Measurements from ENCODE around the gene KASH5. TPM values are rescaled to one million over a fixed set of nuclear protein-coding genes. Genes with fewer than 3 reads are reported as not detected.

Gene KASH5
- total RNA-seq, 5 donors from 2014 or later (not counting 1 experiment from before 2014, with no cell fraction given): 0.25 to 0.26 TPM; not detected in 3

DNA sequence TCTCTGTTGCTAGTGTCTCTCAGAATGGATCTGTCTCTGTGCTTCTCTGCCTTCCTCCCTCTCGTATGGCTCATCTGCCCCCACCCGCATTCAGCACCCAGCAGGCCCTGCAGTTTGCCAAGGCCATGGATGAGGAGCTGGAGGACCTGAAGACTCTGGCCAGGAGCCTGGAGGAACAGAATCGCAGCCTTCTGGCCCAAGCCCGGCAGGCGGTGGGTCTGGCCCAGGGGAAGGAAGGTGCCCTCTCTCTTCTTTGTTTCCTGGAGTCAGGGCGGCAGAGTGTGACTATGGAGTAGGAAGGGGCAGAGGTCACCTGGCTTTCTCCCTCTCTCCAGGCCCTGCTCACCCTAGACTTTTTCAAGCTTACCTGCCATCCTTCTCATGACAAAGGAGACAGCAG lies 10.9 kb downstream of the KASH5 start:
- H3K36me3 Mint-ChIP-seq: no peaks in the 10 kb centered on the region
- H3K27me3 Mint-ChIP-seq: no peaks in the 10 kb centered on the region
- ChIA-PET POLR2A (no interaction called here), CTCF (no interaction called here)
- H3K27ac Mint-ChIP-seq: peak overlapping the region; percentile 10 to 60
- peaks cover 22 to 27% (median 26%) of the 10 kb centered on the region in 3 donors for H3K4me1 Mint-ChIP-seq
- no peak overlapping the region for H3K27ac ChIP-seq (ENCODE audit: low read length)
- H3K36me3 ChIP-seq (ENCODE audit: control insufficient read depth in 2 of 2, extremely low read depth in 1 of 2, insufficient read depth in 1 of 2, low read length in 1 of 2): no peaks in the 10 kb centered on the region
- H3K9me3 ChIP-seq: no peaks in the 10 kb centered on the region
- peaks cover 0 to 13% of the 10 kb centered on the region in 2 experiments for H3K27me3 ChIP-seq (replicated peaks in 1 of 2; ENCODE audit: control insufficient read depth in 2 of 2, extremely low read depth in 1 of 2, insufficient read depth in 2 of 2, low read length in 1 of 2)
- 83% methylated on average over 3 of the region's 6 CpGs for WGBS (ENCODE audit: insufficient coverage)
- no peaks in the 10 kb centered on the region for H3K9me3 Mint-ChIP-seq
- DNase-seq: no peak
- no peak for ATAC-seq (replicated peaks in 1 of 4)
- H3K4me3 ChIP-seq (ENCODE audit: control insufficient read depth in 1 of 2, extremely low read depth in 1 of 2, low read length in 1 of 2): no peak overlapping the region
- peaks cover 19 to 24% of the 10 kb centered on the region in 2 experiments for H3K4me1 ChIP-seq (ENCODE audit: control insufficient read depth in 1 of 2, extremely low read depth in 1 of 2, insufficient read depth in 2 of 2, low read length in 2 of 2)
- H3K4me3 Mint-ChIP-seq: peak overlapping the region in 1 of 3 donors; percentile 60

DNA sequence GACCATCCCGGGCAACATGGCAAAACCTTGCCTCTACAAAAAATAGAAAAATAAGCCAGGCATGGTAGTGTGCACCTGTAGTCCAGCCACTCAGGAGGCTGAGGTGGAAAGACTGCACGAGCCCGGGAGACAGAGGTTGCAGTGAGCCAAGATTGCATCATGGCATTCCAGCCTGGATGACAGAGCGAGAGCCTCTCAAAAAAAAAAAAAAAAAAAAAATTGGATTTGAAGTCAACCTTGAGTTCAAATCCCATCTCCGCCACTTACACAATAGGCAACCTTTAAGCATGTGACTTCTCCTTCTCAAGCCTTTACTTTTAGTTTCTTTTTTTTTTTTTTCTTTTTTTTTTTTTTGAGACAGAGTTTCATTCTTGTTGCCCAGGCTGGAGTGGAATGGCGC lies 12.0 kb downstream of the KASH5 start:
- no peak for DNase-seq
- ChIA-PET CTCF (interaction anchor here in 1 of 2 donors (0.7 kb wide), 1 partner anchor 14 kb away, joined by 10 read pairs; no protein-coding TSS in a partner anchor), POLR2A (interaction anchor here in 1 of 2 donors (0.5 kb wide), 1 partner anchor 15 kb away, joined by 4 read pairs; no protein-coding TSS in a partner anchor)
- H3K36me3 ChIP-seq (ENCODE audit: control insufficient read depth in 2 of 2, extremely low read depth in 1 of 2, insufficient read depth in 1 of 2, low read length in 1 of 2): no peaks in the 10 kb centered on the region
- H3K4me1 ChIP-seq (ENCODE audit: control insufficient read depth in 1 of 2, extremely low read depth in 1 of 2, insufficient read depth in 2 of 2, low read length in 2 of 2): peaks cover 19 to 25% of the 10 kb centered on the region in 2 experiments
- H3K36me3 Mint-ChIP-seq: no peaks in the 10 kb centered on the region
- no peak for ATAC-seq (replicated peaks in 1 of 4)
- no CpG with 5 or more reads among the region's 6 CpGs for WGBS (ENCODE audit: insufficient coverage)
- H3K27ac Mint-ChIP-seq: no peak overlapping the region
- H3K4me3 ChIP-seq (ENCODE audit: control insufficient read depth in 1 of 2, extremely low read depth in 1 of 2, low read length in 1 of 2): no peak overlapping the region
- H3K27ac ChIP-seq (ENCODE audit: low read length): no peak overlapping the region
- no peaks in the 10 kb centered on the region for H3K27me3 Mint-ChIP-seq
- no peaks in the 10 kb centered on the region for H3K9me3 ChIP-seq
- peaks cover 24 to 29% (median 28%) of the 10 kb centered on the region in 3 donors for H3K4me1 Mint-ChIP-seq
- H3K9me3 Mint-ChIP-seq: no peaks in the 10 kb centered on the region
- no peak overlapping the region for H3K4me3 Mint-ChIP-seq
- peaks cover 0 to 6% of the 10 kb centered on the region in 2 experiments for H3K27me3 ChIP-seq (replicated peaks in 1 of 2; ENCODE audit: control insufficient read depth in 2 of 2, extremely low read depth in 1 of 2, insufficient read depth in 2 of 2, low read length in 1 of 2)

DNA sequence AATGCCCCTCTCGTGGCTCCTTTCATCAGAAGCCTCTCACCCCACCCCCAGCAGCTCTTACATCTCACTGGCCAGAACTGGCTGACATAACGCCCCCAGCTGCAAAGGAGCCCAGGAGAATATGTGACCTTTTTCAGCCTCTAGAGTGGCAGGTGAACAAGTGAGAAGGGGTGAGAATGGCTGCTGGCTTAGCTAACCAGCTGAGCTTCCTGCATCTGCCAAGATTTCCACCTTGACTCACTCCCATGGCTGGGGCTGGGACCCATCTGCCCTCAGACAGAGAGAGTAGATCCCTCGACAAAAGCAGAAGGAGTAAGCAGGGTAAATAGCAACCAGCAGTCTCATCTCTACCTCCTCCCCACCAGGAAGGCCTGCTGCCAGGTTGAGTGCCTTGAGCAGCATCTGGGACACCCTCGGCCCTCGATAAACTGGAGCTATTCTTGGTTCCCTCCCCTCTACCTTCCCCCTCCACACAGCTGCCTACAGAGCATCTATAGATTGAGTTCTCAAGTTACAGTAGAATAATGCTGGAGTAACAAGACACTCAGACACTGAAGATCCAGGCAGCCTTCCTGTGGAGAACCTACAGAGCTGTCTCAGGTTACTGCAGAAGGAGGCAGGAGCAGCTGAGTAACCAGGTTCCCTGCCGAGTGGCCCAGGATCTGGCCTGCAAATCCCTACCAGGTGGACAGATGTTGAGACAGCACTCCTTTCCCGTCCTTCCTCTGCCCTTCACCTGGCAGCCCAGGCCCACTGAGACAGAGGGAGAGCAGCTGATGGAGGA lies 15.5 kb downstream of the KASH5 start:
- no peak overlapping the region for H3K4me3 ChIP-seq (ENCODE audit: control insufficient read depth in 1 of 2, extremely low read depth in 1 of 2, low read length in 1 of 2)
- ChIA-PET CTCF (no interaction called here), POLR2A (no interaction called here)
- 94% methylated on average over 2 of the region's 7 CpGs for WGBS (ENCODE audit: insufficient coverage)
- Mint-ChIP-seq H3K4me3 (no peak overlapping the region), H3K4me1 (peaks cover 27 to 40% (median 32%) of the 10 kb centered on the region in 3 donors), H3K36me3 (no peaks in the 10 kb centered on the region), H3K9me3 (no peaks in the 10 kb centered on the region), H3K27ac (peak overlapping the region in 1 of 2 donors; percentile 27), H3K27me3 (no peaks in the 10 kb centered on the region)
- DNase-seq: no peak
- H3K9me3 ChIP-seq: no peaks in the 10 kb centered on the region
- H3K27me3 ChIP-seq (replicated peaks in 1 of 2; ENCODE audit: control insufficient read depth in 2 of 2, extremely low read depth in 1 of 2, insufficient read depth in 2 of 2, low read length in 1 of 2): peaks cover 0 to 5% of the 10 kb centered on the region in 2 experiments
- peak in 1 of 4 experiments; percentile 31 for ATAC-seq (replicated peaks in 1 of 4)
- H3K27ac ChIP-seq (ENCODE audit: low read length): no peak overlapping the region
- H3K4me1 ChIP-seq (ENCODE audit: control insufficient read depth in 1 of 2, extremely low read depth in 1 of 2, insufficient read depth in 2 of 2, low read length in 2 of 2): peaks cover 20 to 37% of the 10 kb centered on the region in 2 experiments
- no peaks in the 10 kb centered on the region for H3K36me3 ChIP-seq (ENCODE audit: control insufficient read depth in 2 of 2, extremely low read depth in 1 of 2, insufficient read depth in 1 of 2, low read length in 1 of 2)

DNA sequence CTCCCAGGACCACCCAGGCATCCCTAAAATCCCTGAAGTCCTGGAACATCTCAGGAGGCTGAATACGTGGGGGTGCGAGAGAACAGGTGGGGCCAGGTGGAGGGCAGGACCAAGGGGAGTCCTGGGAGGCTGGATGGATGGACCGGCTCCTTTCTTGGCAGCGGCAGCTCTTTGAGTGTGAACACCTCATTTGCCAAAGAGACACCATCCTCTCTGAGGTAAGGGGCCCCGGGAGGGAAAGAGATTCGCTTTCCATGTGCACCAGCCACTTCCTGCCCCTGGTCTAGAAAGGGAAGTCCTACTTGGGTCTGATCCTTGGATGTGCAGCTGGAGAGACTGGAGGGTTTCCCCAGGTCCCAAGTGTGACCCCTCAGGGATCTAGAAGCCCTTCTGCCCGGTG lies 19.0 kb downstream of the KASH5 start:
- no peaks in the 10 kb centered on the region for H3K36me3 ChIP-seq (ENCODE audit: control insufficient read depth in 2 of 2, extremely low read depth in 1 of 2, insufficient read depth in 1 of 2, low read length in 1 of 2)
- peaks cover 38 to 63% of the 10 kb centered on the region in 2 experiments for H3K4me1 ChIP-seq (ENCODE audit: control insufficient read depth in 1 of 2, extremely low read depth in 1 of 2, insufficient read depth in 2 of 2, low read length in 2 of 2)
- H3K27ac ChIP-seq (ENCODE audit: low read length): no peak overlapping the region
- H3K4me3 ChIP-seq (ENCODE audit: control insufficient read depth in 1 of 2, extremely low read depth in 1 of 2, low read length in 1 of 2): no peak overlapping the region
- WGBS (ENCODE audit: insufficient coverage): 81% methylated on average over 5 of the region's 7 CpGs
- H3K27me3 Mint-ChIP-seq: no peaks in the 10 kb centered on the region
- H3K27me3 ChIP-seq (replicated peaks in 1 of 2; ENCODE audit: control insufficient read depth in 2 of 2, extremely low read depth in 1 of 2, insufficient read depth in 2 of 2, low read length in 1 of 2): peaks cover 0 to 3% of the 10 kb centered on the region in 2 experiments
- CTCF ChIA-PET: no interaction called here
- POLR2A ChIA-PET: no interaction called here
- no peak overlapping the region for H3K27ac Mint-ChIP-seq
- DNase-seq: no peak
- H3K4me3 Mint-ChIP-seq: peak overlapping the region in 1 of 3 donors; percentile 76
- no peaks in the 10 kb centered on the region for H3K36me3 Mint-ChIP-seq
- no peak for ATAC-seq (replicated peaks in 1 of 4)
- no peaks in the 10 kb centered on the region for H3K9me3 ChIP-seq
- peaks cover 51 to 66% (median 58%) of the 10 kb centered on the region in 3 donors for H3K4me1 Mint-ChIP-seq
- no peaks in the 10 kb centered on the region for H3K9me3 Mint-ChIP-seq

DNA sequence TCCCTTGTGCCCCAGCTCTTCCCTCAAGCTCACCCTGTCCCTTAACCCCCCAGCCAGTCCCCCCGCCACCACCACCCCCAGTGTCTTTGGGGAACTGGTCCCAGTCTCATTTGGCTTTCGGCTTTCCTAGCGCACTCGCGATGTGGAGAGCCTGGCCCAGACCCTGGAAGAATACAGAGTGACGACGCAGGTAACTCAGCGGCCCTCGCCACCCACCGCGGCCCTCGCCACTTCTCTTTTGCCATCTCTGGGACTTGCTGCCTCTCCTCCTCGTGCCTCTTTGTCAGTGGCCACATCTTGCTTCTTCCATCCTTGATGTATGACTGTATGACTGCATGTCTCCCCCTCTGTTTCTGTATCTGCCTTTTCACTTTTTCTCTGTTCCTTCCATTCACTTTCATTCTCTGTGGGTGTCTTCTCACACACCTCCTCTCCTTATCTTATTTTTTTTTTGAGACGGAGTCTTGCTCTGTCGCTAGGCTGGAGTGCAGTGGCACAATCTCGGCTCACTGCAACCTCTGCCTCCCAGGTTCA lies 19.5 kb downstream of the KASH5 start:
- H3K9me3 Mint-ChIP-seq: no peaks in the 10 kb centered on the region
- H3K27ac Mint-ChIP-seq: peak overlapping the region; percentile 77 to 96
- H3K36me3 Mint-ChIP-seq: no peaks in the 10 kb centered on the region
- peak overlapping the region in 1 of 3 donors; percentile 76 for H3K4me3 Mint-ChIP-seq
- peak overlapping the region in 1 of 2 donors; percentile 18 for H3K4me3 ChIP-seq (ENCODE audit: control insufficient read depth in 1 of 2, extremely low read depth in 1 of 2, low read length in 1 of 2)
- ChIA-PET CTCF (no interaction called here), POLR2A (no interaction called here)
- ATAC-seq (replicated peaks in 1 of 4) (peak in 1 of 4 experiments; percentile 19), DNase-seq (no peak)
- H3K36me3 ChIP-seq (ENCODE audit: control insufficient read depth in 2 of 2, extremely low read depth in 1 of 2, insufficient read depth in 1 of 2, low read length in 1 of 2): no peaks in the 10 kb centered on the region
- no peak overlapping the region for H3K27ac ChIP-seq (ENCODE audit: low read length)
- H3K4me1 ChIP-seq (ENCODE audit: control insufficient read depth in 1 of 2, extremely low read depth in 1 of 2, insufficient read depth in 2 of 2, low read length in 2 of 2): peaks cover 42 to 68% of the 10 kb centered on the region in 2 experiments
- no peaks in the 10 kb centered on the region for H3K27me3 Mint-ChIP-seq
- peaks cover 56 to 71% (median 62%) of the 10 kb centered on the region in 3 donors for H3K4me1 Mint-ChIP-seq
- H3K27me3 ChIP-seq (replicated peaks in 1 of 2; ENCODE audit: control insufficient read depth in 2 of 2, extremely low read depth in 1 of 2, insufficient read depth in 2 of 2, low read length in 1 of 2): peaks cover 0 to 3% of the 10 kb centered on the region in 2 experiments
- no peaks in the 10 kb centered on the region for H3K9me3 ChIP-seq
- 84% methylated on average over 12 of the region's 16 CpGs for WGBS (ENCODE audit: insufficient coverage)

DNA sequence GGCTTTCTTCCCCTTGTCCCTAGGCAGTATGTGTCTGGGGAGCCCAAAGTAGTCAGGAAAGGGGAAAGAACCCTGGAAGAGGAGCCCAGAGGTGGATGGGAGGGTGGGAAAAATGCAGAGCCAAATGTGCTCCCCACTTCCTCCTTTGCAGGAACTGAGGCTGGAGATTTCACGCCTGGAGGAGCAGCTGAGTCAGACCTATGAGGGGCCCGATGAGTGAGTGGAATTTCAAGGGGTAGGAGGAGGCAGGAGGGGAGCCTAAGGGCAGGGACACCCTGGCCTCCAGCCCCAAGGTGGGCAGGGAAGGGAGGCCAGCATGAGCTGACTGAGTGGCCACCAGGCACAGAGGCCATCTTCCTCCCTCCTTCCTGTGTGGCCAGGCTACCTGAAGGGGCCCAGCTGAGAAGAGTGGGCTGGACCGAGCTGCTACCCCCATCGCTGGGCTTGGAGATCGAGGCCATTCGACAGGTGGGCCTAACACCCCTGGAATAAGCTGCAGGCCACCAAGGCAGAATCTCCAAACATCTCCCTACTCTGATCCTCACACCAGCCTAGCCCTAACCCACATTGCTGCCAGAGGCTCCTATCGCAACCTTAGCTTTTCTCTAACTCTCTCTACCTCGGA lies 20.9 kb downstream of the KASH5 start:
- Mint-ChIP-seq H3K27me3 (no peaks in the 10 kb centered on the region), H3K36me3 (no peaks in the 10 kb centered on the region), H3K9me3 (no peaks in the 10 kb centered on the region), H3K4me1 (peaks cover 50 to 65% (median 57%) of the 10 kb centered on the region in 3 donors), H3K4me3 (peak overlapping the region in 2 of 3 donors; percentile 53 to 76), H3K27ac (peak overlapping the region; percentile 87 to 96)
- ChIA-PET POLR2A (no interaction called here), CTCF (interaction anchor here (0.5 to 0.6 kb wide), 2 partner anchors 63 to 87 kb away, joined by 3 to 4 read pairs; no protein-coding TSS in a partner anchor)
- no peak overlapping the region for H3K4me3 ChIP-seq (ENCODE audit: control insufficient read depth in 1 of 2, extremely low read depth in 1 of 2, low read length in 1 of 2)
- peaks cover 0 to 5% of the 10 kb centered on the region in 2 experiments for H3K27me3 ChIP-seq (replicated peaks in 1 of 2; ENCODE audit: control insufficient read depth in 2 of 2, extremely low read depth in 1 of 2, insufficient read depth in 2 of 2, low read length in 1 of 2)
- WGBS (ENCODE audit: insufficient coverage): 84% methylated on average over 5 of the region's 8 CpGs
- no peaks in the 10 kb centered on the region for H3K36me3 ChIP-seq (ENCODE audit: control insufficient read depth in 2 of 2, extremely low read depth in 1 of 2, insufficient read depth in 1 of 2, low read length in 1 of 2)
- ATAC-seq (replicated peaks in 1 of 4) (no peak), DNase-seq (no peak)
- no peaks in the 10 kb centered on the region for H3K9me3 ChIP-seq
- H3K4me1 ChIP-seq (ENCODE audit: control insufficient read depth in 1 of 2, extremely low read depth in 1 of 2, insufficient read depth in 2 of 2, low read length in 2 of 2): peaks cover 36 to 65% of the 10 kb centered on the region in 2 experiments
- peak overlapping the region; percentile 65 for H3K27ac ChIP-seq (ENCODE audit: low read length)
